Thymus (tissue), 11 donors: ENCODE measurements around the gene ECHDC3. TPM values are rescaled to one million over a fixed set of nuclear protein-coding genes. Genes with fewer than 3 reads are reported as not detected.

Source experiments
- DNase-seq, 9 donors: peaks; one replicate each; pipeline ENCODE4 v3.0.0-alpha.2; 2013; ENCODE audit warnings: low spot score in 9 of 9, low read depth in 6 of 9, missing footprints in 1 of 9
- H3K27ac ChIP-seq, 2 donors: one replicate each; pipeline ENCODE4 v1.5.1; 2013; ENCODE audit warnings: control low read depth in 1 of 2, low read depth in 1 of 2, low read length in 1 of 2, mild to moderate bottlenecking in 1 of 2, moderate library complexity in 1 of 2
- H3K27me3 ChIP-seq, 2 donors: one replicate each; pipeline ENCODE4 v1.5.1; 2013; ENCODE audit warnings: low read length in 1 of 2; ENCODE audit not compliant: control insufficient read depth in 2 of 2, insufficient read depth in 1 of 2
- H3K36me3 ChIP-seq, 2 donors: one replicate each; pipeline ENCODE4 v1.5.1; 2013; ENCODE audit warnings: low read length in 1 of 2, mild to moderate bottlenecking in 1 of 2, moderate library complexity in 1 of 2; ENCODE audit not compliant: control insufficient read depth in 2 of 2, insufficient read depth in 2 of 2
- H3K4me1 ChIP-seq, 2 donors: one replicate each; pipeline ENCODE4 v1.5.1; 2013; ENCODE audit warnings: low read length in 2 of 2; ENCODE audit not compliant: control insufficient read depth in 2 of 2, insufficient read depth in 2 of 2
- H3K4me3 ChIP-seq, 2 donors: one replicate each; pipeline ENCODE4 v1.5.1; 2013; ENCODE audit warnings: low read length in 2 of 2, control low read depth in 1 of 2, mild to moderate bottlenecking in 1 of 2
- H3K9me3 ChIP-seq, 2 donors: one replicate each; pipeline ENCODE4 v1.5.1; 2013; ENCODE audit warnings: low read length in 1 of 2, mild to moderate bottlenecking in 1 of 2; ENCODE audit not compliant: control insufficient read depth in 2 of 2, insufficient read depth in 1 of 2
- WGBS: extraction: QIAGEN DNeasy Blood & Tissue Kit; methylation state at CpG from one replicate; pipeline ENCODE4 v1.1.7; 2013; 5-methylcytosine and 5-hydroxymethylcytosine counted together
- polyA plus RNA-seq: library from polyadenylated mRNA; stranded (reverse); fragments of 200-250 nt; gene quantifications from one replicate; pipeline ENCODE4 v1.2.3, GENCODE V29; 2013
- total RNA-seq: library from RNA; stranded (reverse); fragments of 120-200 nt; gene quantifications from one replicate; pipeline ENCODE4 v1.2.4, GENCODE V29; 2013
- donor health status: healthy.

The ECHDC3 gene
- total and polyA plus RNA-seq, 2 donors, result 3.0 to 13.2 TPM

GRCh38 chr10:11755512-11756263 lies 13.5 kb downstream of the ECHDC3 start:
- H3K36me3 ChIP-seq, result no peaks in the 10 kb centered on the region
- H3K9me3 ChIP-seq, result no peaks in the 10 kb centered on the region
- H3K4me1 ChIP-seq, result peaks cover 0 to 16% of the 10 kb centered on the region in 2 donors
- no peaks in the 10 kb centered on the region for H3K27me3 ChIP-seq
- H3K27ac ChIP-seq, result no peak overlapping the region
- H3K4me3 ChIP-seq, result no peak overlapping the region
- no peak for DNase-seq
- WGBS, result 97% methylated on average over 21 of the region's 21 CpGs

GRCh38 chr10:11756766-11757315 lies 14.7 kb downstream of the ECHDC3 start:
- Histone ChIP-seq H3K36me3 (no peaks in the 10 kb centered on the region), H3K4me1 (peaks cover 0 to 16% of the 10 kb centered on the region in 2 donors), H3K27ac (peak overlapping the region in 1 of 2 donors; percentile 10), H3K4me3 (no peak overlapping the region), H3K27me3 (no peaks in the 10 kb centered on the region), H3K9me3 (peaks cover 0 to 2% of the 10 kb centered on the region in 2 donors)
- WGBS, result 80% methylated on average over 11 of the region's 11 CpGs
- no peak for DNase-seq

GRCh38 chr10:11757454-11757820 lies 15.3 kb downstream of the ECHDC3 start:
- peak in 1 of 9 donors; percentile 23 for DNase-seq
- Histone ChIP-seq H3K9me3 (peaks cover 0 to 2% of the 10 kb centered on the region in 2 donors), H3K27ac (peak overlapping the region; percentile 10), H3K4me1 (peaks cover 0 to 16% of the 10 kb centered on the region in 2 donors), H3K4me3 (no peak overlapping the region), H3K36me3 (no peaks in the 10 kb centered on the region), H3K27me3 (no peaks in the 10 kb centered on the region)
- 86% methylated on average over 3 of the region's 3 CpGs for WGBS

GRCh38 chr10:11757821-11758463 lies 15.8 kb downstream of the ECHDC3 start:
- Histone ChIP-seq H3K9me3 (peaks cover 0 to 2% of the 10 kb centered on the region in 2 donors), H3K27me3 (no peaks in the 10 kb centered on the region), H3K27ac (peak overlapping the region; percentile 10 to 49), H3K4me3 (no peak overlapping the region), H3K36me3 (no peaks in the 10 kb centered on the region), H3K4me1 (peaks cover 0 to 16% of the 10 kb centered on the region in 2 donors)
- peak; percentile 50 to 90 (median 79) for DNase-seq
- WGBS, result 46% methylated on average over 11 of the region's 11 CpGs

GRCh38 chr10:11758527-11759236 lies 16.5 kb downstream of the ECHDC3 start:
- H3K27ac ChIP-seq, result peak overlapping the region in 1 of 2 donors; percentile 49
- no peaks in the 10 kb centered on the region for H3K36me3 ChIP-seq
- H3K4me1 ChIP-seq, result peaks cover 0 to 16% of the 10 kb centered on the region in 2 donors
- H3K9me3 ChIP-seq, result peaks cover 0 to 2% of the 10 kb centered on the region in 2 donors
- H3K4me3 ChIP-seq, result no peak overlapping the region
- DNase-seq, result no peak
- H3K27me3 ChIP-seq, result no peaks in the 10 kb centered on the region
- WGBS, result 98% methylated on average over 13 of the region's 13 CpGs

- Histone ChIP-seq H3K4me1 (peaks cover 0 to 16% of the 10 kb centered on the region in 2 donors), H3K36me3 (no peaks in the 10 kb centered on the region), H3K9me3 (peaks cover 0 to 2% of the 10 kb centered on the region in 2 donors), H3K4me3 (no peak overlapping the region), H3K27me3 (no peaks in the 10 kb centered on the region), H3K27ac (no peak overlapping the region)
- no peak for DNase-seq
- 96% methylated on average over 8 of the region's 8 CpGs for WGBS
These were observed 17.2 kb downstream of the ECHDC3 start for GRCh38 chr10:11759347-11759746.

GRCh38 chr10:11760151-11760550 lies 18.0 kb downstream of the ECHDC3 start:
- H3K27me3 ChIP-seq, result no peaks in the 10 kb centered on the region
- no peaks in the 10 kb centered on the region for H3K36me3 ChIP-seq
- H3K4me3 ChIP-seq, result no peak overlapping the region
- H3K9me3 ChIP-seq, result peaks cover 0 to 2% of the 10 kb centered on the region in 2 donors
- 99% methylated on average over 8 of the region's 8 CpGs for WGBS
- H3K4me1 ChIP-seq, result peaks cover 0 to 16% of the 10 kb centered on the region in 2 donors
- no peak overlapping the region for H3K27ac ChIP-seq
- DNase-seq, result no peak

- Histone ChIP-seq H3K4me3 (no peak overlapping the region), H3K27me3 (no peaks in the 10 kb centered on the region), H3K4me1 (peaks cover 0 to 16% of the 10 kb centered on the region in 2 donors), H3K9me3 (peaks cover 0 to 2% of the 10 kb centered on the region in 2 donors), H3K36me3 (no peaks in the 10 kb centered on the region), H3K27ac (no peak overlapping the region)
- WGBS, result 81% methylated on average over 7 of the region's 7 CpGs
- no peak for DNase-seq
These were observed 18.7 kb downstream of the ECHDC3 start for GRCh38 chr10:11760861-11761260.
